Gastrocnemius medialis (tissue), 4 donors: ENCODE results near the gene TMEM181.

Experiments
- CTCF ChIP-seq, 5 experiments: fragments of 450-650 bp in 3 of 5; fragments of 200-600 bp in 2 of 5; sonication (generic) in 2 of 5; IDR thresholded peaks in 4 of 5; conservative IDR thresholded peaks in 1 of 5; 1 replicate in 4 of 5; 2 replicates in 1 of 5; pipeline ENCODE4 v1.5.1; 2016 to 2019; ENCODE audit warnings: antibody characterized with exemption in 5 of 5, mild to moderate bottlenecking in 3 of 5, moderate library complexity in 3 of 5
- POLR2A ChIP-seq, 2 donors: fragments of 450-650 bp; IDR thresholded peaks; one replicate each; pipeline ENCODE4 v1.6.1; 2017; ENCODE audit warnings: antibody characterized with exemption in 2 of 2, mild to moderate bottlenecking in 2 of 2, moderate library complexity in 2 of 2

GRCh38 chr6:158684311-158684710 lies 124.4 kb downstream of the TMEM181 start:
- TF ChIP-seq CTCF (IDR thresholded peaks at IDR 0.05 in 4 of 5, conservative IDR thresholded peaks at IDR 0.05 in 1 of 5) (no peak), POLR2A (IDR thresholded peaks at IDR 0.05) (no peak)
